ENCODE data around the gene UGT1A8.

The UGT1A8 gene

DNA sequence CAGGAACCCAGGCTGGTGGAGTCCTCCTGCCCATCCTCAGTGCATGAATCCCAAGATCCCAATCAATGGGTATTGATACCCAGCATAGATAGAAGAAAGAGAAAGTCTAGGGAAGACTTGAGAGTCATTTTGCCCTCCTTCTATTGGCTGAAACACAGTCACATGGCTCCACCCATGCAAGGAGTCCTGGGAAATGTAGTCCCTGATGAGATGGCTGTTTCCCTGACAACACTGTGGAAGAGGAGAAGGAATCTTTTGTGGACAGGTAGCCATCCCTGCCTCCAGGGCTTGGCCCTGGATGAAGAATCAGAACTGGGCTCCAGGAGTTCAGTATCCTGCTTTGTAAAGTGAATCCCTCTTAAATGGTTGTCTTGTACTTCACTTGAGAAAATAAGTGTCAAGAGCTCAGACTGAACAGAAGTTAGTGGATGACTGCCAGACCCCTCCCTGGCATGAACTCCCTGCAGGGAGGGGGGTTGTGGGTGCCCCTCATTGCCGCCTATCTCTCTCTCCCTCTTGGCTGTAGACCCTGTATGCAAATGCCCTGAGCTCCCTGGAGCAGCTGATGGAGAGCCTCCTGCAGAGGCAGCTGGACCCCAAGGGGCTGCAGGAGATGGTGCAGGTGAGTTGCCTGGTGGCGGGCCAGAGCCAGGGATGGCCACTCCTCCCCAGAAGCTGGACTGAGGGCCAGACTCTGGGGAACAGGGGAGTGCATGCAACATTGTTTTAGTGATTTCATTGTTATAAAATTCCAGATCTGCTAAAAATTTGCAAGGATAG, 196.8 kb downstream of the UGT1A8 start:
- DNase-seq (ENCODE audit: insufficient read length, low spot score), result no peak
- FAIRE-seq, result no peak

DNA sequence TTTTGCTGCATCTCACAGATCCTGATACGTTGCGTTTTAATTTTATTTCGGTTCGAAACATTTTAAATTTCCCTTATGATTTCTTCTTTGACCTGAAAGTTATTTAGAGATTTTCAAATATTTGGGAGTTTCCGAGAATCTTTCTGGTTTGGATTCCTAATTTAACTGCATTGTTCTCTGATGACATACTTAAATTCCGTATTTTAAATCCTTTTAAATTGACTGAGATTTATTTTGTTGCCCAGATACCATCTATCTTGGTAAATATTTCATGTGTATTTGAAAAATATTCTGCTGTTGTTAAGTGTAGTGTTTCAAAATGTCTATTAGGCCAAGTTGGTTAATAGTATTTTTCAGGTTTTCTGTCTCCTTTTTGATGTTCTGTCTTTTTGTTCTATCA, 198.4 kb downstream of the UGT1A8 start:
- no peak for FAIRE-seq
- DNase-seq (ENCODE audit: insufficient read length, low spot score), result no peak

DNA sequence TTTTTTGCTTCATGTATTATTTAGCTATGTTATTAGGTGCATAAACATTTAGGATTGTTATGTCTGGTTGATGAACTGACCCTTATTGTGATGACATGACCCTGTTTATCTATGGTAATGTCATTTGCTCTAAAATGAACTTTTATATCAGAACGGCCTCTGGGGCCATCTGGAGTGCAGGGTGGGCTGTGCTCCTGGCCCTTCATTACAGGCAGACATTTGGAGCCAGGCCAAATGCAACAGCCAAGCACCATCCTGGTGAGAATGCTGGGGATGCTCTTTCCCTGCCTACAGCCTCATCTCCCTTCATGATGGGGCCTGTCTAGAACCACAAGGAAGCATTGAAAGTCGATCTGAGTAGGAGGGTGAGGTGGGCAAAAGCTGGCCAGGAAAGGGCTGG, 198.9 kb downstream of the UGT1A8 start:
- no peak for DNase-seq (ENCODE audit: insufficient read length, low spot score)

DNA sequence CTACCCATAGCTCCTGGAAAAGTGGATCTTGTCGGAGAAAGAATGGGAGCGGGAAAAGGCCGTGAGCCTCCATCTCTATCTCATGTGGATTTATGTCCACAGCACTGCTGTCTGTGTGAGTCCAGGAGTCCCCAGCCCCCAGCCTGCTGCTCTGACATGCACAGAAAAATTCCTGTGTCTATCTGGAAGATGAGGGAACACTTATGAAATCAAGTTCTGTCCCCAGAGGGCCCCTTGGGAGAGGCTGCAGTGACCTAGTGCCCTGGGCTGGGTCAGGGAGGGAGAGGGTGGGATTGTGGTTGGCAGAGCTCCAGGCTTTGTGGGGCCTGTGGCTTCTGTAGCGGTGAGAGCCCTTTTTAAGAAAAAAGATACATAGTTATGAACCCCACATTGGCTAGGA, 199.3 kb downstream of the UGT1A8 start:
- FAIRE-seq, result no peak

More for the DNA sequence above, 198.9 kb downstream of the UGT1A8 start:
- FAIRE-seq, result no peak

DNA sequence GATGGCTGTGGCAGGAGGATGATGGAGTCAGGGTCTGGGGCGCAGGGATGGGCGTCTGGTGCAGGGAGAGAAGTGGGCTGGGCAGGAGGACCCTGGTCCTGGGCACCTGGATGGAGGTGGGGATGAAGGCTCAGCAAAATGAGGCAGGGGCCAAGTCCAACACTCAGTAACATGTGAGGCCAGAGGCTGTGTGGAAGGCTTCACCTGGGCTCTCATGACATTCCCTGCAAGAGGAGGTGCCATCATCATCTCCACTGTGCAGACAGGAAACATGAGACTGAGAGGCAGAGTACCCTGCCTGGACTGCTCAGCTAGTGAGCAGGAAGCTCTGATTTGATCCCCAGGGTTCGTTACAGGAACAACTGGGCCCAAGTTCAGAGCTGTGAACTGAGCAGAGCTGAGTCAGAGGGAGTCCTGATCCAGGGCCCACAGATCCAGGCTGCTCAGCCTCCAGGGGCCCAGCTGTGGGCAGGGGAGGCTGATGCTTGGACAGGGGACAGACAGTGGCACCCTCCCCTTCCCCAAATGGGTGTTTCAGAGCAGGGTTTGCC, 200.0 kb downstream of the UGT1A8 start:
- FAIRE-seq (no peak), DNase-seq (ENCODE audit: insufficient read length, low spot score) (no peak)

More for the DNA sequence above, 199.3 kb downstream of the UGT1A8 start:
- no peak for DNase-seq (ENCODE audit: insufficient read length, low spot score)

DNA sequence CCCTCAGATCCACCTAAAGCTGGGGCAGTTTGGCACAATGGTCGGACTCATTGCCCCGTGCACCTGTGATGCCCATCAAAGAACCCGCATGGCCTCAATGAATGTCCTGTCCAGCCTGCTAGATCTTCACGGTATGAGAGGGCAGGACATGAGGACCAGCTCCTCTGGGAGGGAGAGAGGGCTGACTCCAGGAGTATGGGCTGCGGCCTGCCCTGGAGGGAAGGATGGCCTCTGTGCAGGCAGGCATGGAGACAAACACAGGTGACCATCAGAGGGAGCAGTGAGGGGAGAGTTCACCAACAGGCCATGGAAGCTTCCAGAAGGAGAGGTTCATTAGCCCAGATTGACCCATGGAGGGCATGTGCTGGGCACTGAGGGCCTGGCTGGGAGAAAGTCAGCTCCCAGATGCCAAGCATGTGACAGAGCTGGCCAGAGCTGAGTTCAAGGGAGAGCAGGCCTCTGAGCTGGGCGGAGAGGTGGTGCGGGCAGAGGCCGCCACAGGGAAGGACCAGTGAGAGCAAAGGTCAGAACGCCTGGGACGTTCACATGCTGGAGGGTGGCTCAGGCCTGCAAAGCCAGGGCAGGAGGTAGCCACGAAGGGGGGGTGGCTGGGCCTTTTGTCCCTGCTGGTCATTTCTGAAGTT, 200.7 kb downstream of the UGT1A8 start:
- FAIRE-seq (no peak), DNase-seq (ENCODE audit: insufficient read length, low spot score) (no peak)

DNA sequence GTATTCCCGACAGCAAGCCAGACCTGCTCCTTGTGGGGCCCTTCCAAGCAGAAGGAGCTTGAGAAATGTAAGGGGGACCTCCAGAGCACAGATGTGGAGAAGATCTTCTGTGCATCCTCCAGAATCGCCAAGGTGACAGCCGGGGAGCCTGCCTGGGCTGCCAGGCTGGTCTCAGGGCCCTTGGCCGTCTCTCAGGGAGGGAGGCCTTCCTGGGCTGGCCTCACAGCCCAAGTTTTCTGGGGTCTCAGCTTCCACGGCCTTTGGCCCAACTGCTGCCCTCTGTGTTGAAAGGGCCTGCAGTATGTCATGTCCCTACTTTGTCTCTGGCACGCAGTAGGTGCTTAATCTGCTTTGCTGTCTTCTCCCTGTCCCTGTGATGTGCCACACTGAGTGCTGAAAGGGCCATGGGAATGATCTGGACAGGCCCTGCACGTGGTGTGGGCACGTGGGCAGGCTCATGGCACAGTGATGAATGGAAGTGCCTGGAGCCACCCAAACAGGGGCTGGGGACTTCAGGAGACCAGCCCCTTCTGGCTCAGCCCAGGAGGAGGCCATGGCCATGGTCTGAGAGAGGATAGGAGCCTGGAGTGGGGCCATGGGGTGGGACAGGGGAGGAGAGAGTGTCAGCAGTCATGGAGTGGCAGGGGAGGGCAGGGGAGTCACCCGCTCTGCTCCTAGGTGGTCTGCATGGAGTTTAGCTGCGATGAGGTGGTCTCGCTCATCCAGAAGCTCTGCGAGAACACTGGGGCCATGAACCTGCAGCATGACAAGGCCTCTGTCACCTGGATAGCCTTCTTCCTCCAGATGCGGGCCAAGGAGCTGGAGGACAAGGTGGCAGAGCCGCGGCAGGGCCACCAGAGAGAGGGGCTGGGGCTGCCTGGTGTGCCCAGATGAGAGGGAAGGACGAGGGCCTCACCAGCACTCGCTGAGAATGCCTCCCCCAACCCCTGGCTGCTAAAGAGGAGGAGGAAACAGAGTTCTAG, 201.5 kb downstream of the UGT1A8 start:
- DNase-seq (ENCODE audit: insufficient read length, low spot score) (no peak), FAIRE-seq (no peak)

DNA sequence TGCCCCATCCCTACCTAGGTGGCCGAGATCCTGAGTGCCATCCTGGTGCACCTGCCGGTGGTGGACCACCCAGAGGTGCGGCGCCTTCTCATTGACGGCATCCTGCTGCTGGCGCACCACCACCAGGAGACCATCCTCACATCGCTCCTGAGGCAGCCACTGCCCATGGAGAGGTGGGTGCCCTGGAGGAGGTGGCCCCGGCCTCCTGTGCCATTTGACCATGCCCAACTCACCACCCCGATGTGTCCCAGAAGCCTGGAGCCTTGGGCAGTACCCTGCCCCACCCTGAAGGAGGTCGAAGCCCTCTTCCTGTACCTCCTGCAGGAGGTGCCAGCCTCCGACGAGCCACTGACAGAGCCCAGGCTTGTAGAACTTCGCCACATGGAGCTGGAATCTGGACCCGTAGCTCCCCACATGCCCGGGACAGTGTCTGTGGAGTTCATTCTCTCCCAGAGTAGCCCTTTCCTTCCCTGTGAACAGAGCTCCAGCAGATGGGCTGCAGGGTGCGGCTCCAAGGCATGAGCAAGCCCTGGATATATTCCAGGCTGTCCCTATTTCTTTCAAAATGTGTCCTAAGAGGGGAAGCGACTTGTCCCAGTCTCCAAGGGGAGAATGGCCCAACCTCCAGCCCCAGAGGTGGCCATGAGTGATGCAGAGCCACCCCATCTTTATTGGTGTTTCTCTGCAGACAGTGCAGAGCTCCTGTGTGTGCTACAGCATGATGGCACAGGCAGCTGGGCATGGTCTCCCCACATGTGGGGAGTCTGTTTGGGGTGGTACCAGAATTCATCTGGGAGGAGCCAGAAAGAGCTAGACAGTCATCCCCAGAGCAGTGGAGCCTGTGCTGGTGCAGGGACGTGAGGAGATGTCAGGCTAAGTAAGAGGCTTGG, 202.7 kb downstream of the UGT1A8 start:
- DNase-seq (ENCODE audit: insufficient read length, low spot score) (no peak), FAIRE-seq (no peak)

DNA sequence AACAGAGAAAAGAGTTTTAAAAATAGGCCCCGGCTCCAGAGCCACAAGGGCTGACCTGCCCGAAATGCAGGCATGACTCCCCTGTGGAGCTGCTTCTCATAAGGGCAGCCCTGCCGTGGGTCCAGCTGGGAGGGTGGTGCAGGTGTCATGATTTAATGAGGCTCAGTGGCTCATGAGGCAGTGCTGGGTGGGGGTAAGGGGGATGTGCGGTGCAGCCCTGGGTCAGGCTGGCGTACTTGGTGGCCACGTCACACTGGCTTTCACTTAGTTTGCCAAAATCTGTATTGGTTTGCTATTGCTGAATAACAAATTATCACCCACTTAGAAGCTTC, 203.3 kb downstream of the UGT1A8 start:
- FAIRE-seq, result no peak

DNA sequence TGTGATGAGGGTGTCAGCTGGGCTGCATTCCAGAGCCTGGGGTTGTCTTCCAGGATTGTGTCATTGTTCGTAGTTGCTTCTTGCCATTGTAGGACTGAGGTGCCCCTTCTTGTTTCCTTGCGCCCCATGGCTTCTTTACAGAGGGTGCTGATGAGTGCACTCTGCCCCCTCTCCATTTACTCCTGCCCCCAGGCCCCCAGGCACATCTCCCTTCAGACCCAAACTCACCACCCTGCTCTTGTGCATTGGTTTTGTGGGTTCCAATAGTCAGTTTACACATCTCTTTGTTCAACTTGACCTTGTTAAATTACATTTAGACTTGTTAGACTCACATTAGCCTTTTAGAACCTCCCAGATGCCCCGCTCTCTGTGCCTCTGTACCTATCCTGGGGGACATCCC, 203.8 kb downstream of the UGT1A8 start:
- FAIRE-seq (no peak), DNase-seq (ENCODE audit: insufficient read length, low spot score) (no peak)

More for the DNA sequence above, 203.3 kb downstream of the UGT1A8 start:
- no peak for DNase-seq (ENCODE audit: insufficient read length, low spot score)

DNA sequence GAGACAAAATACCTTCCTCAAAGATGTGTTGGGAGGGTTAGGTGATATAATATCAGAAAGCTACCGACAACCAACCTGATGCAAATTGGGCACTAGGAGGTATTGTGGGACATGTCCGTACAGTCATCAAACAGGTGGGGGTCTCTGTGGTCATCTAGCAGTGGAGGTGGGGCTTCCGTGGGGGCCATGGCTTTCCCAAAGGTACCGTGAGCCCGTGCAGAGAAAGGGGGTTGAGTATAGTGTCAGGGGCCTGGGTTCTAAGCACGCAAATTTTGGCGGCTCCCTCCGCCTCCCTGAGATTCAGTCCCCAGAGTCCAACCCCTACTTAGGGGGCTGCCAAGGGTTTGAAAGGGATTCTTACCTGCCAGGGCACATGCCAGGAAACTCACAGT, 204.3 kb downstream of the UGT1A8 start:
- no peak for DNase-seq (ENCODE audit: insufficient read length, low spot score)
- no peak for FAIRE-seq

DNA sequence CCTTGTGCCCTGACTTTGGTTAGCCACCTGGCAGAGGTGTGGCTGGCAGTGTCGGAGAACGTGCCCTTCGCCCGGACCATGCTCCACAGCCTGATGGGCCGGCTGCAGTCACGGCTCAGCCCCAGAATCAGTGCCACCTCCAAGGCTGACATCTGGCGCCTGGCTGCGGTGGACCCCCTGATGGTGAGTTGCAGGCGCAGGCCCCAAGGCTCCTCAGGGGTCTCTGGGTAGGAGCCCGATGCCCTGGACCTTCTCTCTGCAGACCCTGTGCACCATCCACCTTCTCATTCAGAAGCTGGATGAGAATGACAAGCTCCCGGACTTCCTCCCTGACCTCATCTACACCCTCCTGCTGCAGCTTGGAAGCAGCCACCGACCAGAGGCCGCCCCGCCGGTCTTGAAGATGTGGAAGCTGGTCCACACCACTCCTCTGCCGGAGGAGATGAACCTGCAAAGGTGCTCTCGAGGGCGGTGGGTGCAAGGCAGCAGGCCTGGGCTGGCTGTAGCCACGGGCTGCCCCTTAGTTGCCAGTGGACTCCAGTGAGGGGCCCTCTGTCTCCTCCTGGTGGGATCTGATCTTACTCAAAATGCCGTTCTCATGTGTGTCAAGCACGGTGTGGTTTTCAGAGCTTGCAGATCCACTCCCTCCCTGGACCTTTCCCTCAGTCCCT, 204.8 kb downstream of the UGT1A8 start:
- DNase-seq (ENCODE audit: insufficient read length, low spot score), result no peak
- FAIRE-seq, result no peak

Measured in GM19239 (cell line).